Activated T-cell treated with anti-CD3 and anti-CD28 coated beads for 24 hours (primary cell): Measurements from ENCODE around the gene KIF7.

ENCODE experiments used
- DNase-seq: peaks from one replicate; pipeline ENCODE4 v3.0.0-alpha.2; 2020; ENCODE audit warnings: low read depth

KIF7 gene

GRCh38 chr15:89669309-89669865 lies 14.1 kb upstream of the KIF7 start:
- no peak for DNase-seq

GRCh38 chr15:89668171-89668570 lies 12.9 kb upstream of the KIF7 start:
- DNase-seq = no peak

GRCh38 chr15:89667706-89667960 lies 12.4 kb upstream of the KIF7 start:
- DNase-seq = no peak

- DNase-seq = no peak
Measured at GRCh38 chr15:89666858-89667705, 11.8 kb upstream of the KIF7 start.

- no peak for DNase-seq
Measured at GRCh38 chr15:89666184-89666857, 11.1 kb upstream of the KIF7 start.

- no peak for DNase-seq
Measured at GRCh38 chr15:89665449-89666181, 10.3 kb upstream of the KIF7 start.

- DNase-seq = no peak
Measured at GRCh38 chr15:89664441-89665350, 9.4 kb upstream of the KIF7 start.

- no peak for DNase-seq
Measured at GRCh38 chr15:89662893-89663626, 7.8 kb upstream of the KIF7 start.

GRCh38 chr15:89660556-89660955 lies 5.3 kb upstream of the KIF7 start:
- DNase-seq = no peak

- DNase-seq = no peak
Measured at GRCh38 chr15:89659295-89659694, 4.0 kb upstream of the KIF7 start.

GRCh38 chr15:89657686-89658200 lies 2.5 kb upstream of the KIF7 start:
- no peak for DNase-seq

- DNase-seq = no peak
Measured at GRCh38 chr15:89656116-89656815, 999 bp upstream of the KIF7 start.

- DNase-seq = no peak
Measured at GRCh38 chr15:89654301-89654761, 936 bp downstream of the KIF7 start.

- no peak for DNase-seq
Measured at GRCh38 chr15:89653578-89653977, 1.7 kb downstream of the KIF7 start.

- no peak for DNase-seq
Measured at GRCh38 chr15:89652666-89653065, 2.6 kb downstream of the KIF7 start.

GRCh38 chr15:89652131-89652530 lies 3.1 kb downstream of the KIF7 start:
- DNase-seq = no peak

- DNase-seq = no peak
Measured at GRCh38 chr15:89649716-89650115, 5.6 kb downstream of the KIF7 start.

- no peak for DNase-seq
Measured at GRCh38 chr15:89649013-89649625, 6.1 kb downstream of the KIF7 start.
